K562 (cell line): ENCODE data around the gene ZNF629. TPM values are rescaled to one million over a fixed set of nuclear protein-coding genes. Genes with fewer than 3 reads are reported as not detected.

ENCODE experiments used
- CREBBP ChIP-seq: IDR thresholded peaks from one replicate; pipeline ENCODE4 v1.6.1; 2012; ENCODE audit warnings: low read depth, mild to moderate bottlenecking, control low read depth, inconsistent platforms, low read length
- FOXM1 ChIP-seq, 2 experiments: fragments of 450-650 bp in 1 of 2; sonication (generic) in 1 of 2; formaldehyde crosslinking in 1 of 2; IDR thresholded peaks; 2 replicates each; pipeline versions ENCODE4 v1.6.1 to v1.9.0; 2017 to 2022; ENCODE audit warnings: low read depth in 2 of 2, mild to moderate bottlenecking in 2 of 2, missing genetic modification reagents in 1 of 2, moderate library complexity in 1 of 2
- KDM5B ChIP-seq: fragments of 200-600 bp; sonication (generic); IDR thresholded peaks from 2 replicates; pipeline ENCODE4 v1.6.1; 2012; ENCODE audit warnings: low read depth, mild to moderate bottlenecking, moderate library complexity, low read length, control low read depth, inconsistent platforms; ENCODE audit not compliant: insufficient replicate concordance
- polyA plus RNA-seq, 8 experiments: library from polyadenylated mRNA; depleted of rRNA in 4 of 8; stranded (reverse) in 5 of 8; unstranded in 3 of 8; fragments of >200 nt; fragmentation: Nextera tagmentation in 2 of 8; fragmentation: Illumina TruSeq in 1 of 8; extraction: Ambion mirVana in 2 of 8; extraction: Trizol in 1 of 8; gene quantifications; 2 replicates each; pipeline versions ENCODE4 v1.2.1 to v1.2.3, GENCODE V29; 2011 to 2014; ENCODE audit warnings: inconsistent platforms in 1 of 8, missing spikeins in 1 of 8
- total RNA-seq, 7 experiments: library from RNA; depleted of rRNA in 6 of 7; stranded (reverse); fragments of >200 nt in 6 of 7; fragmentation: Illumina TruSeq in 2 of 7; extraction: Trizol in 2 of 7; gene quantifications; 2 replicates each; pipeline versions ENCODE4 v1.2.1 to v1.2.3, GENCODE V29; 2011 to 2021; ENCODE audit warnings: low replicate concordance in 1 of 7
- TF ChIP-seq, protein P1 (sequence below), 2 experiments: fragments of 450-650 bp in 1 of 2; IDR thresholded peaks; 2 replicates each; pipeline ENCODE4 v1.6.1; 2011 to 2017; ENCODE audit warnings: low read depth in 2 of 2, antibody characterized with exemption in 1 of 2, borderline replicate concordance in 1 of 2, low read length in 1 of 2, mild to moderate bottlenecking in 1 of 2, mixed read lengths in 1 of 2; ENCODE audit not compliant: control insufficient read depth in 1 of 2

ZNF629 gene
- total and polyA plus RNA-seq, 9 of the 15 experiments (the other 6 are each of a cell fraction or from before 2014, with no cell fraction given), result 0.44 to 18.8 (median 7.4) TPM

DNA sequence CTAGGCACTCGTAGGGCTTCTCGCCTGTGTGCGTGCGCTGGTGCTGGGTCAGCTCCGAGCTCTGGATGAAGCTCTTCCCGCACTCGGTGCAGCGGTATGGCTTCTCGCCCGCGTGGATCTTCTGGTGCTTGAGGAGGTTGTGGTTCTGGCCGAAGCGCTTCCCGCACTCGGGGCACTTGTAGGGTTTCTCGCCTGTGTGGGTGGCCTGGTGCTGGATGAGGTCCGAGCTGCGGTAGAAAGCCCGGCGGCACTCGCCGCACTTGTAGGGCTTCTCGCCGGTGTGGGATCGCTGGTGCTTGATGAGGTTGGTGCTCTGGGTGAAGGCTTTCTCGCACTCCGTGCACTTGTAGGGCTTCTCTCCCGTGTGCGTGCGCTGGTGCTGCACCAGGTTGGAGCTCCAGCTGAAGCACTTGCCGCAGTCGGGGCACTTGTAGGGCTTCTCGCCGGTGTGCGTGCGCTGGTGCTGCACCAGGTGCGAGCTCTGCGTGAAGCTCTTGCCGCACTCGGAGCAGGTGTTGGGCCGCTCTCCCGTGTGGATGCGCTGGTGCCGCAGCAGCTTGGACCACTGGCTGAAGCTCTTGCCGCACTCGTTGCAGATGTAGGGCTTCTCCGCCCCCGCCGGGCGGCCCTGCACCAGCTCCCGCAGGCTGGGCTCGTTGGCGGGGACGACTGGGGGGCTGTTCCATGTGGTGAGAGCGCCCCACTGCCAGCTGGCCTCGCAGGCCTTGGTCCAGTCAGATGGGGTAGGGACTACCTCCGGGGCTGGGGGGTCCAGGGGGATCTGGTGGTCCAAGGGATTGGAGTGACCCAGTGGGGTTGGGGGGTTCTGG, 3.5 kb downstream of the ZNF629 start (continued):
- TF ChIP-seq, protein P1, sequence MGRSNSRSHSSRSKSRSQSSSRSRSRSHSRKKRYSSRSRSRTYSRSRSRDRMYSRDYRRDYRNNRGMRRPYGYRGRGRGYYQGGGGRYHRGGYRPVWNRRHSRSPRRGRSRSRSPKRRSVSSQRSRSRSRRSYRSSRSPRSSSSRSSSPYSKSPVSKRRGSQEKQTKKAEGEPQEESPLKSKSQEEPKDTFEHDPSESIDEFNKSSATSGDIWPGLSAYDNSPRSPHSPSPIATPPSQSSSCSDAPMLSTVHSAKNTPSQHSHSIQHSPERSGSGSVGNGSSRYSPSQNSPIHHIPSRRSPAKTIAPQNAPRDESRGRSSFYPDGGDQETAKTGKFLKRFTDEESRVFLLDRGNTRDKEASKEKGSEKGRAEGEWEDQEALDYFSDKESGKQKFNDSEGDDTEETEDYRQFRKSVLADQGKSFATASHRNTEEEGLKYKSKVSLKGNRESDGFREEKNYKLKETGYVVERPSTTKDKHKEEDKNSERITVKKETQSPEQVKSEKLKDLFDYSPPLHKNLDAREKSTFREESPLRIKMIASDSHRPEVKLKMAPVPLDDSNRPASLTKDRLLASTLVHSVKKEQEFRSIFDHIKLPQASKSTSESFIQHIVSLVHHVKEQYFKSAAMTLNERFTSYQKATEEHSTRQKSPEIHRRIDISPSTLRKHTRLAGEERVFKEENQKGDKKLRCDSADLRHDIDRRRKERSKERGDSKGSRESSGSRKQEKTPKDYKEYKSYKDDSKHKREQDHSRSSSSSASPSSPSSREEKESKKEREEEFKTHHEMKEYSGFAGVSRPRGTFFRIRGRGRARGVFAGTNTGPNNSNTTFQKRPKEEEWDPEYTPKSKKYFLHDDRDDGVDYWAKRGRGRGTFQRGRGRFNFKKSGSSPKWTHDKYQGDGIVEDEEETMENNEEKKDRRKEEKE (IDR thresholded peaks at IDR 0.05; ENCODE audit: borderline replicate concordance in 1 of 2, control insufficient read depth in 1 of 2, low read depth in 2 of 2, low read length in 1 of 2), result no peak
- TF ChIP-seq KDM5B (no peak), FOXM1 (IDR thresholded peaks at IDR 0.05; ENCODE audit: low read depth) (no peak), FOXM1 (CRISPR knock-in tag; IDR thresholded peaks at IDR 0.05; ENCODE audit: low read depth) (no peak), CREBBP (no peak)
